ENCODE results near the gene CCDC24. TPM values are rescaled to one million over a fixed set of nuclear protein-coding genes. Genes with fewer than 3 reads are reported as not detected.
A peak's percentile ranks its signal among the peaks of the same experiment; 100 is the strongest.

Gene CCDC24
- total and polyA plus RNA-seq, 2 donors (not counting 1 experiment from before 2014, with no cell fraction given) = 0.94 to 3.5 TPM

DNA sequence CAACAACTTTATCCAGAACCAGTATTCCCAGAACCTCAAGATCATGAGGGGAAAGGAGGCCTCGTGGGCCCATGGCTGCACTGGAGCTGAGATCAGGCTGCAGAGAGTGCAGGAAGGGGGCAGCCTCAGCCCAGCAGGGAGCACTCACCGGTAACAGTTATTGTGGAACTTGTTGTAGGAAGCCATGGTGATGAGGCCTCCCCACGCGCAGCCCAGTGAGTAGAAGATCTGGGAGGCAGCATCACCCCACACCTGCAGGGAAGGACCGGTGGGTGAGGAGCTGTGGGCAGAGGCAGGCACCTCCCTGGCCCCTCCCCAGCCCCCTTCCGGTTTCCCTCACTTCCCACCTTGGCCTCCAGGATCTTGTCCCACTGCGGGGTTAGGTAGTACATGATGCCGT is 10.8 kb downstream of the CCDC24 start:
- Histone ChIP-seq H3K79me2 (ENCODE audit: control insufficient read depth, insufficient read depth, low read length) (no peaks in the 10 kb centered on the region), H3K4me2 (ENCODE audit: extremely low read depth, insufficient read depth, low read length) (no peak overlapping the region), H3K27me3 (ENCODE audit: control insufficient read depth, insufficient read depth, low read length) (no peaks in the 10 kb centered on the region), H3K36me3 (ENCODE audit: control insufficient read depth, insufficient read depth, low read length) (no peaks in the 10 kb centered on the region), H3K4me1 (ENCODE audit: control insufficient read depth, extremely low read depth, insufficient read depth, low read length) (peaks cover 2% of the 10 kb centered on the region), H3K9ac (ENCODE audit: insufficient read depth, low read length) (no peak overlapping the region), H4K20me1 (ENCODE audit: control insufficient read depth, extremely low read depth, insufficient read depth, low read length) (no peaks in the 10 kb centered on the region), H2AFZ (ENCODE audit: low read length) (no peak overlapping the region), H3K9me3 (ENCODE audit: control insufficient read depth, insufficient read depth, low read depth, low read length) (no peaks in the 10 kb centered on the region), H3K27ac (ENCODE audit: insufficient read depth, low read length) (no peak overlapping the region), H3K4me3 (replicated peaks in 1 of 4; ENCODE audit: control extremely low read depth in 1 of 4, insufficient read depth in 1 of 4, low read depth in 3 of 4, low read length in 4 of 4) (no peak overlapping the region)
- no peak for DNase-seq (ENCODE audit: low read depth in 2 of 2)
- TF ChIP-seq, protein P1, sequence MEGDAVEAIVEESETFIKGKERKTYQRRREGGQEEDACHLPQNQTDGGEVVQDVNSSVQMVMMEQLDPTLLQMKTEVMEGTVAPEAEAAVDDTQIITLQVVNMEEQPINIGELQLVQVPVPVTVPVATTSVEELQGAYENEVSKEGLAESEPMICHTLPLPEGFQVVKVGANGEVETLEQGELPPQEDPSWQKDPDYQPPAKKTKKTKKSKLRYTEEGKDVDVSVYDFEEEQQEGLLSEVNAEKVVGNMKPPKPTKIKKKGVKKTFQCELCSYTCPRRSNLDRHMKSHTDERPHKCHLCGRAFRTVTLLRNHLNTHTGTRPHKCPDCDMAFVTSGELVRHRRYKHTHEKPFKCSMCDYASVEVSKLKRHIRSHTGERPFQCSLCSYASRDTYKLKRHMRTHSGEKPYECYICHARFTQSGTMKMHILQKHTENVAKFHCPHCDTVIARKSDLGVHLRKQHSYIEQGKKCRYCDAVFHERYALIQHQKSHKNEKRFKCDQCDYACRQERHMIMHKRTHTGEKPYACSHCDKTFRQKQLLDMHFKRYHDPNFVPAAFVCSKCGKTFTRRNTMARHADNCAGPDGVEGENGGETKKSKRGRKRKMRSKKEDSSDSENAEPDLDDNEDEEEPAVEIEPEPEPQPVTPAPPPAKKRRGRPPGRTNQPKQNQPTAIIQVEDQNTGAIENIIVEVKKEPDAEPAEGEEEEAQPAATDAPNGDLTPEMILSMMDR (conservative IDR thresholded peaks at IDR 0.05 in 1 of 2, IDR thresholded peaks at IDR 0.05 in 1 of 2; ENCODE audit: low read depth in 1 of 2, low read length in 2 of 2) = no peak
- TF ChIP-seq EZH2 (IDR thresholded peaks at IDR 0.05; ENCODE audit: low read length, missing control alignments) = no peak

DNA sequence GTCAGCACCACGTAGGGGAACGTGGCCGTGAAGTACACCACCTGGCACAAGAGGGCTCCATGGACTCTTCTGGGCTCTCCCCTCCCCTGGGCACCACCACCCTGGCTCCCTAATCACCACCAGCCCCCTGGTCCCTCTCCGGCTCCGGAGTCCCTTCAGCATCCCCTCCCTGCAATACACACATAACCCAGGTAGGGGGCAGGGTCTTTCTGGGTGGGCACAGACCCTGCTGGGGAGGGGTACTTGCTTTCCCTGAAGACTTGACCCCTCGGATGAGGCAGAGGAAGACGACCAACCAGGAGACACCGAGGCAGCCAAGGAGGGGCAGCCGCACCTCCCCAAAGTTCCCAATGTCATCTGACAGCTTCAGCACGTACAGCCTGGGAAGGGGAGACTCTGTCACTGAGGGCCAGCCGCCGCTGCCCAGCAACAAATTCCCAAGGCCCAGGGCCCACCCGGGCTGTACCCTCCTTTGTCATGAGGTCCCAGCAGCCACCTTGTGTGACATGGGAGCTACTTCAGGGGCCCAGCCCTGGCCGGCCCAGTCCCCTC is 11.3 kb downstream of the CCDC24 start:
- H2AFZ ChIP-seq (ENCODE audit: low read length) = no peak overlapping the region
- H3K4me2 ChIP-seq (ENCODE audit: extremely low read depth, insufficient read depth, low read length) = no peak overlapping the region
- no peaks in the 10 kb centered on the region for H3K9me3 ChIP-seq (ENCODE audit: control insufficient read depth, insufficient read depth, low read depth, low read length)
- no peaks in the 10 kb centered on the region for H4K20me1 ChIP-seq (ENCODE audit: control insufficient read depth, extremely low read depth, insufficient read depth, low read length)
- H3K79me2 ChIP-seq (ENCODE audit: control insufficient read depth, insufficient read depth, low read length) = no peaks in the 10 kb centered on the region
- H3K27ac ChIP-seq (ENCODE audit: insufficient read depth, low read length) = no peak overlapping the region
- no peak overlapping the region for H3K4me3 ChIP-seq (replicated peaks in 1 of 4; ENCODE audit: control extremely low read depth in 1 of 4, insufficient read depth in 1 of 4, low read depth in 3 of 4, low read length in 4 of 4)
- H3K4me1 ChIP-seq (ENCODE audit: control insufficient read depth, extremely low read depth, insufficient read depth, low read length) = peaks cover 2% of the 10 kb centered on the region
- no peak for DNase-seq (ENCODE audit: low read depth in 2 of 2)
- TF ChIP-seq EZH2 (IDR thresholded peaks at IDR 0.05; ENCODE audit: low read length, missing control alignments) = no peak
- TF ChIP-seq, protein P1 (conservative IDR thresholded peaks at IDR 0.05 in 1 of 2, IDR thresholded peaks at IDR 0.05 in 1 of 2; ENCODE audit: low read depth in 1 of 2, low read length in 2 of 2) = peak; percentile 7 to 24
- H3K27me3 ChIP-seq (ENCODE audit: control insufficient read depth, insufficient read depth, low read length) = no peaks in the 10 kb centered on the region
- H3K9ac ChIP-seq (ENCODE audit: insufficient read depth, low read length) = no peak overlapping the region
- no peaks in the 10 kb centered on the region for H3K36me3 ChIP-seq (ENCODE audit: control insufficient read depth, insufficient read depth, low read length)

DNA sequence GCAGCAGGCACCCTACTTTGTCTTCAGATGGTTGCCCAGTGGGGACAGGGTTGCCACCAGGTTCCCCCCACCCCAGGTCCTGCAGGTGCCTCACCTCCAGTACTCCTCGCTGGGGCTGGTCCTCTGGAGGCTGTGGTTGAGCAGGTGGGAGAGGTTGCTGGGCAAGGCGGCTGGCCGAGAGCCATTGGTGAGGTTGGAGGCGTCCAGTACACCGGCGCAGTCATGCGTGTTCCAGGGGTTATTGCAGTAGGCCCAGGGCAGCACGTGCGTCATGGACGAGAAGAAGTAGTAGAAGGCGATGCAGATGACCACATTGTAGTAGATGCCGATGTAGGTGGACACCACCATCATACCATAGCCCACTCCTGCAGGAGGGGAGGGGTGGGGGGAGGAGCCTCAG is 16.9 kb downstream of the CCDC24 start:
- no peak overlapping the region for H3K4me3 ChIP-seq (replicated peaks in 1 of 4; ENCODE audit: control extremely low read depth in 1 of 4, insufficient read depth in 1 of 4, low read depth in 3 of 4, low read length in 4 of 4)
- no peak overlapping the region for H2AFZ ChIP-seq (ENCODE audit: low read length)
- no peaks in the 10 kb centered on the region for H3K79me2 ChIP-seq (ENCODE audit: control insufficient read depth, insufficient read depth, low read length)
- no peaks in the 10 kb centered on the region for H3K27me3 ChIP-seq (ENCODE audit: control insufficient read depth, insufficient read depth, low read length)
- no peaks in the 10 kb centered on the region for H3K36me3 ChIP-seq (ENCODE audit: control insufficient read depth, insufficient read depth, low read length)
- no peaks in the 10 kb centered on the region for H4K20me1 ChIP-seq (ENCODE audit: control insufficient read depth, extremely low read depth, insufficient read depth, low read length)
- H3K9me3 ChIP-seq (ENCODE audit: control insufficient read depth, insufficient read depth, low read depth, low read length) = no peaks in the 10 kb centered on the region
- no peak overlapping the region for H3K9ac ChIP-seq (ENCODE audit: insufficient read depth, low read length)
- H3K4me2 ChIP-seq (ENCODE audit: extremely low read depth, insufficient read depth, low read length) = no peak overlapping the region
- TF ChIP-seq EZH2 (IDR thresholded peaks at IDR 0.05; ENCODE audit: low read length, missing control alignments) = no peak
- TF ChIP-seq, protein P1 (conservative IDR thresholded peaks at IDR 0.05 in 1 of 2, IDR thresholded peaks at IDR 0.05 in 1 of 2; ENCODE audit: low read depth in 1 of 2, low read length in 2 of 2) = no peak
- peaks cover 2% of the 10 kb centered on the region for H3K4me1 ChIP-seq (ENCODE audit: control insufficient read depth, extremely low read depth, insufficient read depth, low read length)
- DNase-seq (ENCODE audit: low read depth in 2 of 2) = no peak
- H3K27ac ChIP-seq (ENCODE audit: insufficient read depth, low read length) = no peak overlapping the region
